Loucy (cell line): ENCODE results near the gene PCDHGC3.

Experiments used
- CTCF ChIP-seq: fragments of 200-600 bp; sonication (generic); conservative IDR thresholded peaks from 2 replicates; pipeline ENCODE4 v1.5.1; 2014; ENCODE audit warnings: mild to moderate bottlenecking, antibody characterized with exemption, low read length
- EZH2phosphoT487 ChIP-seq: fragments of 200-600 bp; IDR thresholded peaks from 2 replicates; pipeline ENCODE4 v1.6.1; 2018; ENCODE audit warnings: antibody characterized with exemption, mild to moderate bottlenecking, moderate library complexity, borderline replicate concordance

- TF ChIP-seq CTCF (no peak), EZH2phosphoT487 (no peak)
These were observed 36.1 kb downstream of the PCDHGC3 start for GRCh38 chr5:141511771-141512325.
